MM.1S (cell line): ENCODE data around the gene CARF.
"Not testable (repeated sequence)": the region's sequence is repeated elsewhere in the genome, so short reads cannot be mapped to it uniquely, and the experiment has no call there.

Source experiments
- DNase-seq: peaks from one replicate; pipeline ENCODE4 v3.0.0-alpha.2; 2015
- H2AFZ ChIP-seq: fragments of 300-600 bp; sonication (generic); 2 replicates; pipeline ENCODE4 v1.6.0; 2016; ENCODE audit warnings: antibody characterized with exemption, low read length
- H3F3A ChIP-seq: fragments of 300-600 bp; sonication (generic); 2 replicates; pipeline ENCODE4 v1.6.1; 2016; ENCODE audit warnings: mild to moderate bottlenecking, antibody characterized with exemption, low read length, moderate library complexity, mixed read lengths; ENCODE audit not compliant: insufficient read depth
- H3K27ac ChIP-seq: fragments of 300-600 bp; sonication (generic); 2 replicates; pipeline ENCODE4 v1.5.1; 2016; ENCODE audit warnings: mild to moderate bottlenecking, low read length
- H3K27me3 ChIP-seq: fragments of 300-600 bp; sonication (generic); replicated peaks from 2 replicates; pipeline ENCODE4 v1.6.0; 2016; ENCODE audit warnings: low read length; ENCODE audit not compliant: insufficient read depth
- H3K36me3 ChIP-seq: fragments of 300-600 bp; sonication (generic); replicated peaks from 2 replicates; pipeline ENCODE4 v1.6.1; 2016; ENCODE audit warnings: mild to moderate bottlenecking, low read length, mixed read lengths; ENCODE audit not compliant: insufficient read depth
- H3K4me1 ChIP-seq: fragments of 300-600 bp; sonication (generic); 2 replicates; pipeline ENCODE4 v1.6.1; 2016; ENCODE audit warnings: low read length, mixed read lengths
- H3K4me2 ChIP-seq: fragments of 300-600 bp; sonication (generic); 2 replicates; pipeline ENCODE4 v1.6.0; 2016; ENCODE audit warnings: low read depth, low read length
- H3K4me3 ChIP-seq: fragments of 300-600 bp; sonication (generic); 2 replicates; pipeline ENCODE4 v1.5.1; 2016; ENCODE audit warnings: low read length, mixed read lengths
- H3K79me2 ChIP-seq: fragments of 300-600 bp; sonication (generic); 2 replicates; pipeline ENCODE4 v1.6.1; 2016; ENCODE audit warnings: mixed run types, low read length, mixed read lengths
- H3K9ac ChIP-seq: fragments of 300-600 bp; sonication (generic); 2 replicates; pipeline ENCODE4 v1.6.1; 2016; ENCODE audit warnings: low read length, mixed read lengths
- H3K9me2 ChIP-seq: fragments of 300-600 bp; sonication (generic); replicated peaks from 2 replicates; pipeline ENCODE4 v1.6.1; 2016; ENCODE audit warnings: mild to moderate bottlenecking, low read length, mixed read lengths; ENCODE audit not compliant: insufficient read depth
- H3K9me3 ChIP-seq: fragments of 300-600 bp; sonication (generic); replicated peaks from 2 replicates; pipeline ENCODE4 v1.6.1; 2016; ENCODE audit warnings: mild to moderate bottlenecking, low read length, mixed read lengths; ENCODE audit not compliant: insufficient read depth
- H4K20me1 ChIP-seq: fragments of 300-600 bp; sonication (generic); 2 replicates; pipeline ENCODE4 v1.6.1; 2016; ENCODE audit warnings: mild to moderate bottlenecking, low read length, moderate library complexity, mixed read lengths; ENCODE audit not compliant: insufficient read depth
- CTCF ChIP-seq: fragments of 300-600 bp; sonication (generic); IDR thresholded peaks from 2 replicates; pipeline ENCODE4 v1.5.1; 2016; ENCODE audit warnings: antibody characterized with exemption, low read length, mixed read lengths
- EZH2 ChIP-seq: fragments of 300-600 bp; sonication (generic); optimal IDR thresholded peaks from 2 replicates; pipeline ENCODE3; 2017; ENCODE audit warnings: low read depth, mild to moderate bottlenecking, antibody characterized with exemption, low read length, mixed read lengths
- EZH2phosphoT487 ChIP-seq: fragments of 300-600 bp; sonication (generic); IDR thresholded peaks from 2 replicates; pipeline ENCODE4 v1.6.1; 2018; ENCODE audit warnings: antibody characterized with exemption, low read length

The CARF gene

GRCh38 chr2:202944408-202944807 lies 32.3 kb downstream of the CARF start:
- no peaks in the 10 kb centered on the region for H3K27me3 ChIP-seq
- H3K4me2 ChIP-seq, result no peak overlapping the region
- no peaks in the 10 kb centered on the region for H3F3A ChIP-seq
- no peaks in the 10 kb centered on the region for H3K9me3 ChIP-seq
- H3K9me2 ChIP-seq, result no peaks in the 10 kb centered on the region
- no peaks in the 10 kb centered on the region for H3K79me2 ChIP-seq
- H2AFZ ChIP-seq, result no peak overlapping the region
- no peak overlapping the region for H3K4me3 ChIP-seq
- H3K27ac ChIP-seq, result no peak overlapping the region
- no peaks in the 10 kb centered on the region for H3K36me3 ChIP-seq
- TF ChIP-seq CTCF (no peak), EZH2 (no peak), EZH2phosphoT487 (no peak)
- no peak for DNase-seq
- H3K9ac ChIP-seq, result no peak overlapping the region
- H3K4me1 ChIP-seq, result no peaks in the 10 kb centered on the region
- H4K20me1 ChIP-seq, result no peaks in the 10 kb centered on the region

- Histone ChIP-seq H3F3A (no peaks in the 10 kb centered on the region), H3K9me3 (no peaks in the 10 kb centered on the region), H3K4me3 (no peak overlapping the region), H2AFZ (no peak overlapping the region), H3K36me3 (no peaks in the 10 kb centered on the region), H3K4me1 (no peaks in the 10 kb centered on the region), H4K20me1 (no peaks in the 10 kb centered on the region), H3K4me2 (no peak overlapping the region), H3K79me2 (no peaks in the 10 kb centered on the region), H3K9ac (no peak overlapping the region), H3K27ac (no peak overlapping the region), H3K9me2 (no peaks in the 10 kb centered on the region), H3K27me3 (no peaks in the 10 kb centered on the region)
- DNase-seq, result no peak
- no peak for TF ChIP-seq EZH2phosphoT487
- no peak for TF ChIP-seq EZH2
- TF ChIP-seq CTCF, result no peak
These were observed 32.7 kb downstream of the CARF start for GRCh38 chr2:202944816-202945215.

GRCh38 chr2:202945497-202945896 lies 33.4 kb downstream of the CARF start:
- Histone ChIP-seq H3K9me2 (no peaks in the 10 kb centered on the region), H3K36me3 (no peaks in the 10 kb centered on the region), H3K9ac (no peak overlapping the region), H4K20me1 (no peaks in the 10 kb centered on the region), H3K9me3 (no peaks in the 10 kb centered on the region), H3K27ac (no peak overlapping the region), H3K4me3 (no peak overlapping the region), H3K4me1 (no peaks in the 10 kb centered on the region), H3F3A (no peaks in the 10 kb centered on the region), H2AFZ (no peak overlapping the region), H3K79me2 (no peaks in the 10 kb centered on the region), H3K27me3 (no peaks in the 10 kb centered on the region), H3K4me2 (no peak overlapping the region)
- DNase-seq, result no peak
- TF ChIP-seq CTCF (no peak), EZH2 (no peak), EZH2phosphoT487 (no peak)

- H3K4me1 ChIP-seq, H3K9ac ChIP-seq, H3F3A ChIP-seq, H4K20me1 ChIP-seq, H3K4me2 ChIP-seq, H3K27ac ChIP-seq, H3K27me3 ChIP-seq, DNase-seq, H3K4me3 ChIP-seq, H3K36me3 ChIP-seq, H3K79me2 ChIP-seq, H2AFZ ChIP-seq, H3K9me2 ChIP-seq, H3K9me3 ChIP-seq: not testable (repeated sequence)
These were observed 37.3 kb downstream of the CARF start for GRCh38 chr2:202949333-202949732.
